Liver (tissue), 9 donors: ENCODE results near the gene TFCP2. TPM values are rescaled to one million over a fixed set of nuclear protein-coding genes. Genes with fewer than 3 reads are reported as not detected.

Source experiments
- DNase-seq: peaks from one replicate; pipeline ENCODE4 v3.0.0-alpha.2; 2017; ENCODE audit warnings: low spot score
- H3K27ac ChIP-seq, 2 donors: one replicate each; pipeline ENCODE4 v1.7.0; 2013; ENCODE audit warnings: inconsistent platforms in 2 of 2, low read length in 2 of 2, control low read depth in 1 of 2, low read depth in 1 of 2, mild to moderate bottlenecking in 1 of 2
- H3K27me3 ChIP-seq, 4 donors: one replicate each; pipeline versions ENCODE4 v1.6.1 to v1.7.0; 2013; ENCODE audit warnings: low read length in 3 of 4, inconsistent platforms in 1 of 4, mild to moderate bottlenecking in 1 of 4, moderate library complexity in 1 of 4; ENCODE audit not compliant: control insufficient read depth in 4 of 4, insufficient read depth in 4 of 4
- H3K36me3 ChIP-seq, 4 donors: one replicate each; pipeline versions ENCODE4 v1.6.1 to v1.7.0; 2013; ENCODE audit warnings: low read length in 3 of 4, mild to moderate bottlenecking in 3 of 4, low read depth in 1 of 4, moderate library complexity in 1 of 4; ENCODE audit not compliant: control insufficient read depth in 4 of 4, insufficient read depth in 3 of 4
- H3K4me1 ChIP-seq, 4 donors: one replicate each; pipeline versions ENCODE4 v1.6.1 to v1.7.0; 2013; ENCODE audit warnings: low read length in 3 of 4, mild to moderate bottlenecking in 3 of 4, moderate library complexity in 1 of 4; ENCODE audit not compliant: control insufficient read depth in 4 of 4, insufficient read depth in 4 of 4
- H3K4me3 ChIP-seq, 3 donors: one replicate each; pipeline versions ENCODE4 v1.6.1 to v1.7.0; 2013; ENCODE audit warnings: low read length in 3 of 3, control low read depth in 1 of 3, low read depth in 1 of 3, mild to moderate bottlenecking in 1 of 3
- H3K9ac ChIP-seq, 2 donors: one replicate each; pipeline ENCODE4 v1.7.0; 2013; ENCODE audit warnings: low read length in 2 of 2, mild to moderate bottlenecking in 2 of 2, moderate library complexity in 2 of 2, control low read depth in 1 of 2, low read depth in 1 of 2
- H3K9me3 ChIP-seq, 4 donors: one replicate each; pipeline versions ENCODE4 v1.6.1 to v1.7.0; 2013; ENCODE audit warnings: low read length in 3 of 4; ENCODE audit not compliant: control insufficient read depth in 4 of 4
- EGR1 ChIP-seq, 2 donors: IDR thresholded peaks; 2 replicates each; pipeline ENCODE4 v1.6.1; 2016 to 2018; ENCODE audit warnings: antibody characterized with exemption in 2 of 2, low read depth in 2 of 2
- FOXA1 ChIP-seq: IDR thresholded peaks from 2 replicates; pipeline ENCODE4 v1.6.1; 2016; ENCODE audit warnings: antibody characterized with exemption
- FOXA2 ChIP-seq: IDR thresholded peaks from 2 replicates; pipeline ENCODE4 v1.6.1; 2016; ENCODE audit warnings: antibody characterized with exemption
- GABPA ChIP-seq, 2 donors: IDR thresholded peaks in 1 of 2; conservative IDR thresholded peaks in 1 of 2; 2 replicates each; pipeline ENCODE4 v1.6.1; 2016; ENCODE audit warnings: antibody characterized with exemption in 2 of 2, mild to moderate bottlenecking in 1 of 2, moderate library complexity in 1 of 2
- HNF4A ChIP-seq, 2 donors: conservative IDR thresholded peaks; 2 replicates each; pipeline ENCODE4 v1.6.1; 2016; ENCODE audit warnings: antibody characterized with exemption in 2 of 2, mild to moderate bottlenecking in 2 of 2
- HNF4G ChIP-seq: IDR thresholded peaks from 2 replicates; pipeline ENCODE4 v1.6.1; 2016; ENCODE audit warnings: antibody characterized with exemption
- JUND ChIP-seq, 2 donors: IDR thresholded peaks; 2 replicates each; pipeline ENCODE4 v1.6.1; 2016; ENCODE audit warnings: antibody characterized with exemption in 2 of 2
- NR2F2 ChIP-seq: IDR thresholded peaks from 2 replicates; pipeline ENCODE4 v1.6.1; 2016; ENCODE audit warnings: antibody characterized with exemption
- RAD21 ChIP-seq, 2 donors: IDR thresholded peaks; 2 replicates each; pipeline ENCODE4 v1.6.1; 2016; ENCODE audit warnings: antibody characterized with exemption in 2 of 2, mild to moderate bottlenecking in 2 of 2
- SP1 ChIP-seq: IDR thresholded peaks from 2 replicates; pipeline ENCODE4 v1.6.1; 2018; ENCODE audit warnings: antibody characterized with exemption, mild to moderate bottlenecking
- TAF1 ChIP-seq: conservative IDR thresholded peaks from 2 replicates; pipeline ENCODE4 v1.6.1; 2016; ENCODE audit warnings: antibody characterized with exemption, mild to moderate bottlenecking
- YY1 ChIP-seq: IDR thresholded peaks from 2 replicates; pipeline ENCODE4 v1.6.1; 2016; ENCODE audit warnings: antibody characterized with exemption, mild to moderate bottlenecking
- WGBS: extraction: QIAGEN DNeasy Blood & Tissue Kit; methylation state at CpG from one replicate; pipeline ENCODE4 v1.1.7; 2013; 5-methylcytosine and 5-hydroxymethylcytosine counted together
- polyA plus RNA-seq, 2 donors: library from polyadenylated mRNA; stranded (reverse) in 1 of 2; unstranded in 1 of 2; fragments of 200-250 nt in 1 of 2; fragments of >200 nt in 1 of 2; fragmentation: Nextera tagmentation in 1 of 2; extraction: Ambion mirVana in 1 of 2; gene quantifications; one replicate each; pipeline versions ENCODE4 v1.2.1 to v1.2.3, GENCODE V29; 2013 to 2015
- total RNA-seq, 2 donors: library from RNA; depleted of rRNA; stranded (reverse); fragments of >200 nt; gene quantifications; one replicate each; pipeline ENCODE4 v1.2.3, GENCODE V29; 2014
- TF ChIP-seq, protein P1 (sequence below): IDR thresholded peaks from 2 replicates; pipeline ENCODE4 v1.6.1; 2016; ENCODE audit warnings: antibody characterized with exemption
- TF ChIP-seq, protein P2 (sequence below): IDR thresholded peaks from 2 replicates; pipeline ENCODE4 v1.6.1; 2016; ENCODE audit warnings: antibody characterized with exemption
- TF ChIP-seq, protein P3 (sequence below): IDR thresholded peaks from 2 replicates; pipeline ENCODE4 v1.6.1; 2016; ENCODE audit warnings: antibody characterized with exemption, mild to moderate bottlenecking
- TF ChIP-seq, protein P4 (sequence below): IDR thresholded peaks from 2 replicates; pipeline ENCODE4 v1.6.1; 2016; ENCODE audit warnings: antibody characterized with exemption
- donor health status: healthy.
- donor health status: healthy.
- donor health status: healthy.
- donor health status: healthy.
- donor health status: healthy.

The TFCP2 gene
- total and polyA plus RNA-seq, 4 donors, result 1.6 to 8.6 (median 5.1) TPM

DNA sequence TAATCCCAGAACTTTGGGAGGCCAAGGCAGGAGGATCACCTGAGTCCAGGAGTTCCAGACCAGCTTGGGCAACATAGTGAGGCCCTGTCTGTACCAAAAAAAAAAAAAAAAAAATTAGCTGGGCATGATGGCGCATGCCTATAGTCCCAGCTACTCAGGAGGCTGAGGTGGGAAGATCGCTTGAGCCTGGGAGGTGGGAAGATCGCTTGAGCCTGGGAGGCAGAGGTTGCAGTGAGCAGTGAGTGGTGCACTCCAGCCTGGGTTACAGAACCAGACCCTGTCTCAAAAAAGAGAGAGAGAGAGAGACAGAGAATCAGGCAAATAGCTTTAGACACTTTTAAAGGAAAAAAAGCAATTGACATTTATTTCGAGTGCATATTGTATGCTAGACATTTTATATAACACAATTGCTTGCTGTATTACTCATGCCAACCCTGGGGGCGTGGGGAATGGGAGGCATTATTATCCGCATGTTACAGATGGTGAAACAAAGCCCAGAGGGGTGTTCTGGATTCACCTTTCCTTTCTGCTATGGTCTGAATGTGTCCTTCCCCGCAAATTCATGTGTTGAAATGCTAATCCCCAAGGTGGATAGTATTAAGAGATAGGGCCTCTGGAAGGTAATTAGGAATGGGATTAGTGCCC, 35.2 kb upstream of the TFCP2 start:
- no peaks in the 10 kb centered on the region for H3K27me3 ChIP-seq
- whole genome bisulfite sequencing, result 94% methylated on average over 7 of the region's 7 CpGs
- no peaks in the 10 kb centered on the region for H3K36me3 ChIP-seq
- no peaks in the 10 kb centered on the region for H3K9me3 ChIP-seq
- DNase-seq, result no peak
- no peaks in the 10 kb centered on the region for H3K4me1 ChIP-seq
- TF ChIP-seq GABPA (IDR thresholded peaks at IDR 0.05 in 1 of 2, conservative IDR thresholded peaks at IDR 0.05 in 1 of 2) (no peak), FOXA1 (no peak), JUND (IDR thresholded peaks at IDR 0.05) (no peak), YY1 (no peak), HNF4A (conservative IDR thresholded peaks at IDR 0.05) (no peak), RAD21 (IDR thresholded peaks at IDR 0.05) (no peak), EGR1 (IDR thresholded peaks at IDR 0.05; ENCODE audit: low read depth in 2 of 2) (no peak)
- TF ChIP-seq, protein P1, sequence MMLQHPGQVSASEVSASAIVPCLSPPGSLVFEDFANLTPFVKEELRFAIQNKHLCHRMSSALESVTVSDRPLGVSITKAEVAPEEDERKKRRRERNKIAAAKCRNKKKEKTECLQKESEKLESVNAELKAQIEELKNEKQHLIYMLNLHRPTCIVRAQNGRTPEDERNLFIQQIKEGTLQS, result no peak
- TF ChIP-seq, protein P2, sequence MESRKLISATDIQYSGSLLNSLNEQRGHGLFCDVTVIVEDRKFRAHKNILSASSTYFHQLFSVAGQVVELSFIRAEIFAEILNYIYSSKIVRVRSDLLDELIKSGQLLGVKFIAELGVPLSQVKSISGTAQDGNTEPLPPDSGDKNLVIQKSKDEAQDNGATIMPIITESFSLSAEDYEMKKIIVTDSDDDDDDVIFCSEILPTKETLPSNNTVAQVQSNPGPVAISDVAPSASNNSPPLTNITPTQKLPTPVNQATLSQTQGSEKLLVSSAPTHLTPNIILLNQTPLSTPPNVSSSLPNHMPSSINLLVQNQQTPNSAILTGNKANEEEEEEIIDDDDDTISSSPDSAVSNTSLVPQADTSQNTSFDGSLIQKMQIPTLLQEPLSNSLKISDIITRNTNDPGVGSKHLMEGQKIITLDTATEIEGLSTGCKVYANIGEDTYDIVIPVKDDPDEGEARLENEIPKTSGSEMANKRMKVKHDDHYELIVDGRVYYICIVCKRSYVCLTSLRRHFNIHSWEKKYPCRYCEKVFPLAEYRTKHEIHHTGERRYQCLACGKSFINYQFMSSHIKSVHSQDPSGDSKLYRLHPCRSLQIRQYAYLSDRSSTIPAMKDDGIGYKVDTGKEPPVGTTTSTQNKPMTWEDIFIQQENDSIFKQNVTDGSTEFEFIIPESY, result no peak
- no peak overlapping the region for H3K9ac ChIP-seq
- no peak overlapping the region for H3K4me3 ChIP-seq
- H3K27ac ChIP-seq, result no peak overlapping the region

DNA sequence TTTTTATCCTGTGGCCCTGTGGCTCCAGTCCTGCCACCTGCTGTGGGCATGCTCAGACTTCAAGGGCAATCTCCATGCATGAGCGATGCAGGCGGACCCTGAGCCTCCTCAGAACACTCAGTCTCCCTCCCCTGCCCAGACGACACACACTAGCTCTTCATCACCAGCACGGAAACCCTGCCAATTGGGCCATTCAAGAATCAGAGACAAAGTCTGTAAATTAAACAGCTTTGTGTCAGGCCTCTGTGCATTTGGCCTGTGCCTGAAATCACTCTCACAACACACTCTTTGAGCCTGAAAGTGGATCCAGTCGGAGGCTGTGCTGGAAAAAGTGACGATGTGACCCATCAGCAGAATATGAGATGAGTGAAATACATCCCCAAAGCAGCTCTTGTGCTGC, 32.4 kb upstream of the TFCP2 start:
- no peak for DNase-seq
- H3K4me1 ChIP-seq, result peaks cover 0 to under 1% (median 0%) of the 10 kb centered on the region in 4 donors
- no peak overlapping the region for H3K27ac ChIP-seq
- WGBS, result 96% methylated on average over 6 of the region's 6 CpGs
- no peaks in the 10 kb centered on the region for H3K27me3 ChIP-seq
- no peaks in the 10 kb centered on the region for H3K9me3 ChIP-seq
- TF ChIP-seq, protein P2, result no peak
- TF ChIP-seq, protein P3, sequence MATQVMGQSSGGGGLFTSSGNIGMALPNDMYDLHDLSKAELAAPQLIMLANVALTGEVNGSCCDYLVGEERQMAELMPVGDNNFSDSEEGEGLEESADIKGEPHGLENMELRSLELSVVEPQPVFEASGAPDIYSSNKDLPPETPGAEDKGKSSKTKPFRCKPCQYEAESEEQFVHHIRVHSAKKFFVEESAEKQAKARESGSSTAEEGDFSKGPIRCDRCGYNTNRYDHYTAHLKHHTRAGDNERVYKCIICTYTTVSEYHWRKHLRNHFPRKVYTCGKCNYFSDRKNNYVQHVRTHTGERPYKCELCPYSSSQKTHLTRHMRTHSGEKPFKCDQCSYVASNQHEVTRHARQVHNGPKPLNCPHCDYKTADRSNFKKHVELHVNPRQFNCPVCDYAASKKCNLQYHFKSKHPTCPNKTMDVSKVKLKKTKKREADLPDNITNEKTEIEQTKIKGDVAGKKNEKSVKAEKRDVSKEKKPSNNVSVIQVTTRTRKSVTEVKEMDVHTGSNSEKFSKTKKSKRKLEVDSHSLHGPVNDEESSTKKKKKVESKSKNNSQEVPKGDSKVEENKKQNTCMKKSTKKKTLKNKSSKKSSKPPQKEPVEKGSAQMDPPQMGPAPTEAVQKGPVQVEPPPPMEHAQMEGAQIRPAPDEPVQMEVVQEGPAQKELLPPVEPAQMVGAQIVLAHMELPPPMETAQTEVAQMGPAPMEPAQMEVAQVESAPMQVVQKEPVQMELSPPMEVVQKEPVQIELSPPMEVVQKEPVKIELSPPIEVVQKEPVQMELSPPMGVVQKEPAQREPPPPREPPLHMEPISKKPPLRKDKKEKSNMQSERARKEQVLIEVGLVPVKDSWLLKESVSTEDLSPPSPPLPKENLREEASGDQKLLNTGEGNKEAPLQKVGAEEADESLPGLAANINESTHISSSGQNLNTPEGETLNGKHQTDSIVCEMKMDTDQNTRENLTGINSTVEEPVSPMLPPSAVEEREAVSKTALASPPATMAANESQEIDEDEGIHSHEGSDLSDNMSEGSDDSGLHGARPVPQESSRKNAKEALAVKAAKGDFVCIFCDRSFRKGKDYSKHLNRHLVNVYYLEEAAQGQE, result no peak
- TF ChIP-seq HNF4A (conservative IDR thresholded peaks at IDR 0.05) (no peak), JUND (IDR thresholded peaks at IDR 0.05) (no peak), TAF1 (no peak), FOXA2 (no peak), YY1 (no peak), NR2F2 (no peak), RAD21 (IDR thresholded peaks at IDR 0.05) (no peak), SP1 (no peak), HNF4G (no peak)
- TF ChIP-seq, protein P4, sequence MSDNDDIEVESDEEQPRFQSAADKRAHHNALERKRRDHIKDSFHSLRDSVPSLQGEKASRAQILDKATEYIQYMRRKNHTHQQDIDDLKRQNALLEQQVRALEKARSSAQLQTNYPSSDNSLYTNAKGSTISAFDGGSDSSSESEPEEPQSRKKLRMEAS, result no peak
- H3K36me3 ChIP-seq, result no peaks in the 10 kb centered on the region
- no peak overlapping the region for H3K9ac ChIP-seq
- no peak overlapping the region for H3K4me3 ChIP-seq
